Gastroesophageal sphincter (tissue), 4 donors: ENCODE measurements around the gene HCFC1. TPM values are rescaled to one million over a fixed set of nuclear protein-coding genes. Genes with fewer than 3 reads are reported as not detected.

ENCODE experiments used
- ATAC-seq: fragments of 150-250 bp; one replicate; pipeline ENCODE4 v1.9.1; 2016; ENCODE audit warnings: mild to moderate bottlenecking, moderate library complexity
- H3K27ac ChIP-seq, 4 donors: fragments of 200-600 bp; sonication (generic) in 3 of 4; 1 replicate in 3 of 4; 2 replicates in 1 of 4; pipeline ENCODE4 v1.5.1; 2016 to 2019
- H3K27me3 ChIP-seq: fragments of 200-600 bp; sonication (generic); one replicate; pipeline ENCODE4 v1.5.1; 2019
- H3K36me3 ChIP-seq, 2 donors: fragments of 200-600 bp; sonication (generic); one replicate each; pipeline ENCODE4 v1.5.1; 2019; ENCODE audit warnings: control low read depth in 1 of 2
- H3K4me1 ChIP-seq, 3 donors: fragments of 200-600 bp; sonication (generic); 1 replicate in 2 of 3; 2 replicates in 1 of 3; pipeline ENCODE4 v1.5.1; 2016 to 2019; ENCODE audit warnings: control low read depth in 2 of 3
- H3K4me3 ChIP-seq, 2 donors: fragments of 200-600 bp; sonication (generic); one replicate each; pipeline ENCODE4 v1.5.1; 2019; ENCODE audit warnings: mild to moderate bottlenecking in 1 of 2, moderate library complexity in 1 of 2
- H3K9me3 ChIP-seq, 3 donors: fragments of 200-600 bp; sonication (generic); one replicate each; pipeline ENCODE4 v1.5.1; 2017 to 2019; ENCODE audit warnings: control low read depth in 2 of 3
- EP300 ChIP-seq: sonication (generic); formaldehyde crosslinking; IDR thresholded peaks from one replicate; pipeline ENCODE4 v1.6.1; 2017; ENCODE audit warnings: antibody characterized with exemption, mild to moderate bottlenecking
- POLR2A ChIP-seq, 2 donors: fragments of 450-650 bp; IDR thresholded peaks; one replicate each; pipeline ENCODE4 v1.6.1; 2017; ENCODE audit warnings: antibody characterized with exemption in 2 of 2, mild to moderate bottlenecking in 2 of 2, moderate library complexity in 1 of 2
- POLR2AphosphoS5 ChIP-seq: sonication (generic); formaldehyde crosslinking; IDR thresholded peaks from one replicate; pipeline ENCODE4 v1.6.1; 2017; ENCODE audit warnings: antibody characterized with exemption
- WGBS, 2 donors: methylation state at CpG; one replicate each; pipeline ENCODE4 v1.1.5; 2018; ENCODE audit warnings: low coverage in 1 of 2; 5-methylcytosine and 5-hydroxymethylcytosine counted together
- total RNA-seq, 4 donors: library from RNA; depleted of rRNA; stranded (reverse); fragments of >200 nt; gene quantifications; one replicate each; pipeline ENCODE4 v1.1.0, GENCODE V29; 2016
- TF ChIP-seq, protein P1 (sequence below), 4 experiments: fragments of 200-600 bp in 2 of 4; fragments of 450-650 bp in 2 of 4; sonication (generic) in 1 of 4; IDR thresholded peaks; one replicate each; pipeline ENCODE4 v1.5.1; 2017 to 2019; ENCODE audit warnings: antibody characterized with exemption in 4 of 4, mild to moderate bottlenecking in 2 of 4, moderate library complexity in 2 of 4

HCFC1 gene
- total RNA-seq, 4 donors from 2014 or later, result 32.9 to 94.4 (median 43.1) TPM

GRCh38 chrX:153939573-153939972 is 32.0 kb downstream of the HCFC1 start:
- no peak for TF ChIP-seq POLR2A (IDR thresholded peaks at IDR 0.05)
- TF ChIP-seq, protein P1, sequence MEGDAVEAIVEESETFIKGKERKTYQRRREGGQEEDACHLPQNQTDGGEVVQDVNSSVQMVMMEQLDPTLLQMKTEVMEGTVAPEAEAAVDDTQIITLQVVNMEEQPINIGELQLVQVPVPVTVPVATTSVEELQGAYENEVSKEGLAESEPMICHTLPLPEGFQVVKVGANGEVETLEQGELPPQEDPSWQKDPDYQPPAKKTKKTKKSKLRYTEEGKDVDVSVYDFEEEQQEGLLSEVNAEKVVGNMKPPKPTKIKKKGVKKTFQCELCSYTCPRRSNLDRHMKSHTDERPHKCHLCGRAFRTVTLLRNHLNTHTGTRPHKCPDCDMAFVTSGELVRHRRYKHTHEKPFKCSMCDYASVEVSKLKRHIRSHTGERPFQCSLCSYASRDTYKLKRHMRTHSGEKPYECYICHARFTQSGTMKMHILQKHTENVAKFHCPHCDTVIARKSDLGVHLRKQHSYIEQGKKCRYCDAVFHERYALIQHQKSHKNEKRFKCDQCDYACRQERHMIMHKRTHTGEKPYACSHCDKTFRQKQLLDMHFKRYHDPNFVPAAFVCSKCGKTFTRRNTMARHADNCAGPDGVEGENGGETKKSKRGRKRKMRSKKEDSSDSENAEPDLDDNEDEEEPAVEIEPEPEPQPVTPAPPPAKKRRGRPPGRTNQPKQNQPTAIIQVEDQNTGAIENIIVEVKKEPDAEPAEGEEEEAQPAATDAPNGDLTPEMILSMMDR (IDR thresholded peaks at IDR 0.05), result no peak
- TF ChIP-seq EP300, result no peak
- no peak for TF ChIP-seq POLR2AphosphoS5
- Histone ChIP-seq H3K36me3 (no peaks in the 10 kb centered on the region), H3K4me3 (no peak overlapping the region), H3K9me3 (no peaks in the 10 kb centered on the region), H3K27me3 (no peaks in the 10 kb centered on the region), H3K27ac (no peak overlapping the region), H3K4me1 (peaks cover 0 to 12% (median 0%) of the 10 kb centered on the region in 3 donors)
- ATAC-seq, result no peak
- no CpG with 5 or more reads among the region's 7 CpGs for WGBS, 2 donors

DNA sequence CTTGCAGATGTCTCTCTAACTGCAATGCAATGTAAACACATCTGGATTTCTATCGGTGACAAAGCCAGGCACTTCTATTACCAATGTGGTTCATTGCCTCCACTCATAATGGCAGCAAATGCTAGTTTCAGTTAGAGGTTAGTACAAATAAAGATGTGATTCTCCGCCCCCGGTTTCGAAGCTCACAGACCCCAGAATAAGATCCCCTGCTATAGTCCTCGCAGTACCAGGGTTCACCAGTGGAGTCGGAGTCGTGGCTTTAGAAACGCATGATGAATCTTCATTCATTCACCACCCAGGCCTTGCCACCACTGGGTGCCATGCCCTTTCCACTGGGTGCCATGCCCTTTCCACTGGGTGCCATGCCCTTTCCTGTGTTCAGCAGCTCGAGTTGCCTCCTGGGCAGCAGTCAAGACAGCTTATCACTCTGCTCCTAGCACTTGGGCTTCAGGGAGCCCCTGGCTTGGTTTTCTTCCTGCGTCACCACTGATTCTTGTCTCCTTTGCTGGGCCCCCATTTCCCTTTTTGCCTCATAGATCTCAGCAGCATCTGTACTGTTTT is 33.3 kb downstream of the HCFC1 start:
- Histone ChIP-seq H3K9me3 (no peaks in the 10 kb centered on the region), H3K4me3 (no peak overlapping the region), H3K27me3 (no peaks in the 10 kb centered on the region), H3K36me3 (no peaks in the 10 kb centered on the region), H3K4me1 (peaks cover 0 to 15% (median 4%) of the 10 kb centered on the region in 3 donors), H3K27ac (no peak overlapping the region)
- WGBS, 2 donors, result 66 to 74% methylated on average over 4 to 10 of the region's 10 CpGs
- no peak for ATAC-seq
- TF ChIP-seq EP300, result no peak
- TF ChIP-seq, protein P1 (IDR thresholded peaks at IDR 0.05), result no peak
- TF ChIP-seq POLR2A (IDR thresholded peaks at IDR 0.05), result no peak
- TF ChIP-seq POLR2AphosphoS5, result no peak

- Histone ChIP-seq H3K4me3 (no peak overlapping the region), H3K4me1 (peaks cover 0 to 16% (median 4%) of the 10 kb centered on the region in 3 donors), H3K27ac (no peak overlapping the region), H3K36me3 (peaks cover 0 to 8% of the 10 kb centered on the region in 2 donors), H3K27me3 (no peaks in the 10 kb centered on the region), H3K9me3 (no peaks in the 10 kb centered on the region)
- 63 to 81% methylated on average over 3 of the region's 3 CpGs for WGBS, 2 donors
- ATAC-seq, result no peak
- TF ChIP-seq EP300 (no peak), POLR2A (IDR thresholded peaks at IDR 0.05) (no peak), POLR2AphosphoS5 (no peak)
- TF ChIP-seq, protein P1 (IDR thresholded peaks at IDR 0.05), result no peak
Observed at GRCh38 chrX:153937056-153937455, 34.6 kb downstream of the HCFC1 start.

DNA sequence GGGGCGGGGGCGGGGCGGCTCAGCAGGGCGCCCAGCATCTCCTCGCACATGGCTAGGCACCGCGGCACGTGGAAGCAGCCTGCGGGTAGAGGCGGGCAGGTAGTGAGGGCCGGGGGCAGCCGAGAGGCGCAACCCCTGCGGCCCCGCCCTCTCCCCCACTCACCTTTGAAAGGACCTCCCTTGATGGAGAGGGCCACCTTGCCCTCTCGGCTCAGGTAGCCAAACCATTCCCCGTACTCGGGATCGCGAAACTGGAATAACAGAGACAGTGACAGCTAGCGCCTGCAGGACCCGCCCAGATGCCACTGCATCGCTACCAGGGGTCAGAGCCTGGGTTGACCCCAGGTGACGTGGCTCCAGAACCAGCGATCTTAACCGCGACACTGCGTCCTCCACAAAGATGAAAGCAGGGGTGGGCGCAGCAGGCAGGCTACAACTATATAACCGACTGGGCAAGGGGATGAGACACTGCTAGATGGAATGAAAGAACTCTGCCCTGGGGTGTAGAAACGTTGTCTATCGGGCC is 36.2 kb downstream of the HCFC1 start:
- TF ChIP-seq POLR2AphosphoS5, result no peak
- TF ChIP-seq, protein P1 (IDR thresholded peaks at IDR 0.05), result no peak
- no peak for TF ChIP-seq EP300
- TF ChIP-seq POLR2A (IDR thresholded peaks at IDR 0.05), result no peak
- H3K4me3 ChIP-seq, result peak overlapping the region; percentile 47 to 78
- H3K27ac ChIP-seq, result peak overlapping the region in 3 of 4 donors; percentile 67 to 71 (median 67)
- no peaks in the 10 kb centered on the region for H3K9me3 ChIP-seq
- peaks cover 0 to 16% (median 4%) of the 10 kb centered on the region in 3 donors for H3K4me1 ChIP-seq
- no peaks in the 10 kb centered on the region for H3K27me3 ChIP-seq
- H3K36me3 ChIP-seq, result peaks cover 0 to 24% of the 10 kb centered on the region in 2 donors
- ATAC-seq, result no peak
- 13 to 58% methylated on average over 5 to 9 of the region's 32 CpGs for WGBS, 2 donors
